BLaER1 treated with 17β-estradiol and CSF1 and Interleukin-3, amounts not matched to agents 10 nM and 100 nM (cell line): ENCODE measurements around the gene CLDN7.

ENCODE experiments used
- H3K27ac ChIP-seq, 11 experiments: shearing (Covaris generic); formaldehyde crosslinking; 2 replicates each; pipeline ENCODE4 v1.8.1; 2022
- H3K27me3 ChIP-seq, 11 experiments: shearing (Covaris generic); formaldehyde crosslinking; 2 replicates each; pipeline ENCODE4 v1.8.1; 2022
- H3K36me3 ChIP-seq, 11 experiments: shearing (Covaris generic); formaldehyde crosslinking; 2 replicates each; pipeline ENCODE4 v1.8.1; 2022
- H3K4me1 ChIP-seq, 10 experiments: shearing (Covaris generic); formaldehyde crosslinking; 2 replicates each; pipeline ENCODE4 v1.8.1; 2022
- H3K4me2 ChIP-seq, 11 experiments: shearing (Covaris generic); formaldehyde crosslinking; 2 replicates each; pipeline ENCODE4 v1.8.1; 2022
- H3K4me3 ChIP-seq, 10 experiments: shearing (Covaris generic); formaldehyde crosslinking; 2 replicates each; pipeline ENCODE4 v1.8.1; 2022
- H3K9ac ChIP-seq, 11 experiments: shearing (Covaris generic); formaldehyde crosslinking; 2 replicates each; pipeline ENCODE4 v1.8.1; 2022
- H3K9me3 ChIP-seq, 11 experiments: shearing (Covaris generic); formaldehyde crosslinking; replicated peaks in 1 of 11; 2 replicates each; pipeline ENCODE4 v1.8.1; 2022
- H4K20me1 ChIP-seq, 11 experiments: shearing (Covaris generic); formaldehyde crosslinking; 2 replicates each; pipeline ENCODE4 v1.8.1; 2022
- Cebpa-rat ChIP-seq, 11 experiments: shearing (Covaris generic); IDR thresholded peaks; 2 replicates each; pipeline ENCODE4 v1.8.1; 2022

Gene CLDN7

DNA sequence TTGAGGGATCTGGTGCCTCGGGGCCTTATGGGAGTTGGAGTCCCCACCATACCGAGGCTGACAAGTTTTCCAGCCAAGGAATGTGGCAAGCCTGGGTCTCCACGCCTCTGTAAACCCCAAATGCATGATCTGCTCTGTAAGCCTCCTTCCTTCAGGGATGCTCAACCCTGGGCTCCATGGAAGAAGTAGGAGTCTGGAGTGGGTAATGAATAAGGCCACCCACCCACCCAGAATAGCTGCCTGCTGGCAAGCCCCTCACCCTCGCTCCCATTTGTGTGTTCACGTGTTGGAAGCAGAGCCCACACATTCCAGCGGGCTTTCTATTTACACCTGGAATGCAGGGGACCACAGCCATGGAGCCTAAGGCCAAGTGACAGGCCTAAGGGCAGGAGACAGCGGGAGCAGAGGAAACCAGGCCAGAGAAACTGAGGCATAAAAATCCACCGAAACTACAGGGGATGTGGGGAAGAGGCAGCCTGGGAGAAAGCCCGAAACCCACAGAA, 47.1 kb downstream of the CLDN7 start:
- Histone ChIP-seq H3K27me3 (no peaks in the 10 kb centered on the region), H3K27ac (peak overlapping the region in 9 of 11 experiments; percentile 60 to 87 (median 80); a peak in 19 of 22 replicates), H3K9me3 (no peaks in the 10 kb centered on the region), H4K20me1 (peaks cover 16 to 65% (median 42%) of the 10 kb centered on the region in 11 experiments; a peak in 19 of 22 replicates), H3K9ac (peak overlapping the region; percentile 28 to 79 (median 71); a peak in 20 of 22 replicates), H3K36me3 (peaks cover 0 to 7% (median 0%) of the 10 kb centered on the region in 11 experiments; a peak in 3 of 22 replicates), H3K4me1 (peaks cover 54 to 73% (median 67%) of the 10 kb centered on the region in 10 experiments), H3K4me2 (peak overlapping the region; percentile 94 to 100 (median 99)), H3K4me3 (peak overlapping the region; percentile 53 to 82 (median 64))
- no peak for TF ChIP-seq Cebpa-rat (IDR thresholded peaks at IDR 0.05)

DNA sequence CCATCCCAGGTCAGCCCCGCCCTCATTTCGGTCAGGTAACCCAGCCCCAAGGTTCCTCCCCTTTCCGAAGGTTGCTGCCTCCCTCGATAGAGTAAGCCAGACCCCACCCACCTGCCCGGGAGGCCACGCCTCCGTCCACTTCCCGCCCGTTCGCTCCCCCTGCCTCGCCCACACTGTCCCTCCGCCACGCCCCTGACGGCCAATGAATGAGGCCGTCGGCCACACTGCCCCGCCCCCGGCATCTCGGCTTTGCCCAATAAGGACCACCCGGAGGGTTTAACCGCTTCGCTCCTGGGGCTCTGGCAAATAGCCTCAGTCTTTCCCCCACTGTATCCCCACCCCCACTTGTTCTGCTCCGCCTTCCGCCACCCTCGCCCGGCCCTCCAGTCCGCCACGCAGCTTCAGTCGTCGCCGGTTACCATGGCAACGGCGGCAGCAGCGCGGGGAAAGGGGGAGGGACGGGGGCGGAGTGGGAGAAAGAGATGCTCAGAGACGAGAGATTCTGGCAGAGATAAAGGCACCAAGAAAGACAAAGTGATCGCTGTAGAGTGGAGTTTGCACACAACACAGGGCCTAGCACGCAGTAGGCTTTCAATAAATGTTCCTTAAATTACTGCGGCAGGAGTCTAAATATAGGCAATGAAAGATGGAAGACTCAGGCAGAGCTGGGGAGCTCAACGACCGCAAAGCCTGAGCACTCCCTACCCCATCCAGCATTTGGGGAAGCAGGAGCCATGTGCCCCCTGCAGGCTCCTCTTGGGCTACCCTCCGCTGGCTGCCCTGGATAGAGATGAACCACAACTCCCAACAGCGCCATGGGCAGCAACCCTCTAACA, 47.8 kb downstream of the CLDN7 start:
- Histone ChIP-seq H3K27ac (peak overlapping the region; percentile 38 to 87 (median 80); a peak in 21 of 22 replicates), H3K4me3 (peak overlapping the region; percentile 53 to 82 (median 64)), H3K9me3 (no peaks in the 10 kb centered on the region), H3K4me2 (peak overlapping the region; percentile 94 to 100 (median 99)), H4K20me1 (peaks cover 16 to 69% (median 48%) of the 10 kb centered on the region in 11 experiments; a peak in 19 of 22 replicates), H3K4me1 (peaks cover 58 to 73% (median 66%) of the 10 kb centered on the region in 10 experiments), H3K36me3 (peaks cover 0 to 10% (median 0%) of the 10 kb centered on the region in 11 experiments; a peak in 4 of 22 replicates), H3K9ac (peak overlapping the region; percentile 58 to 79 (median 71); a peak in 21 of 22 replicates), H3K27me3 (no peaks in the 10 kb centered on the region)
- TF ChIP-seq Cebpa-rat (IDR thresholded peaks at IDR 0.05): no peak

DNA sequence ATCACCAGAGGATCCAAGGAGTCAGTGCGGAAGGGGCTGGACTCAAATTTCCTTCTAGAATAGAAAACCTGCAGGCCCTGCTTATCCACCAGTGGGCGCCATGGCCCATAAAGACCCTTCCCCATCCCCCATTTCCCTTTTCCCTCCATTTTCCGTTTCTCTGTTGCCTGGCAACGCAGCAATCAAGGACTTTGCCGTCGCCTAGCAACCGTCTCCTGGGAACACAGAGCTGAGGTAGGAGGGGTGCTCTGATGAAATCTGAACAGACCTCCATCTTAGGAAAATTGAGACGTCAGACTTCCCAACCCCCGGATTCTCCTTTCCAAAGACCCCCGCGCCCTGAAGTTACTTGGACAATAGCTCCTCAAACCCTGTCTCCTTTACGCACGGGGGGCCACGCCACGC, 48.4 kb downstream of the CLDN7 start:
- peaks cover 58 to 73% (median 62%) of the 10 kb centered on the region in 10 experiments for H3K4me1 ChIP-seq
- peak overlapping the region; percentile 52 to 82 (median 64) for H3K4me3 ChIP-seq
- H3K27ac ChIP-seq: peak overlapping the region; percentile 38 to 87 (median 80); a peak in 21 of 22 replicates

DNA sequence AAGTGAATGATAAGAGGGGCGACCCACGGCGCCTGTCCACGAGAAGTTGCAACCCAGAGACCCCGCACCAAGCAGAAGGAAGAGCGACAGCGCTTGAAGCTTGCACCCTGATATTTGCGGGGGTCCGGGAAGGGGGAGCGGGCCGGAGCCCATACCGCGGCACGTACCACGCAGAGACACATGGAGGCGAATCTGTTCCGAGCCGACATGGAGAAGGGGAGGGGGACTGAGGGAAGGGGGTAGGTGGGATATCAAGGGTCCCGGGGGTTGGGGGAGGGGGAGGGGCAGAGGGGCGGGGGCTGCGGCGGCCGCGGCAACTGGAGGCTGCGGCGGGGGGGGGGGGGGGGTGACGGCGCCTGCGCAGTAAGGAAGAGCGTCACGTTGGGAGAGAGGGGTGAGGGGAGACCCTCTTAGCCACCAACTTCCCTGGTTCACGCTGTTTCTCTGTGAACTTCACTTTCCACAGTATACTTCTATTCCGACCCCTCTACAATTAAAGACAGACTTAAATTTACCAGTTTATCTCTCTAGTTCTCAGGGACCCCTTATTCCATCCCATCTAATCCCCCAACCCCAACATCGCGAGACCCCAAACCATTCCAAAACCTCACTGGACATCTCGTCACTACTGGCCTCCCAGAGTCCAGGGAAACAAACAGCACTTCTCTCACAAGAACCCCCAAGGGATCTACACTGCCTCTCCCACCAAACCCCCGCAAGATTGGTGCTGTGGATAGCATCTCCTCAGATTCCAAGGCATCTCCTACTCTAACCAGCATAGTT, 50.6 kb downstream of the CLDN7 start:
- Histone ChIP-seq H3K9ac (peak overlapping the region in 7 of 11 experiments; percentile 20 to 46 (median 36); a peak in 9 of 22 replicates), H3K4me3 (no peak overlapping the region), H3K36me3 (peaks cover 0 to 25% (median 0%) of the 10 kb centered on the region in 11 experiments; a peak in 6 of 22 replicates), H3K27ac (peak overlapping the region in 2 of 11 experiments; percentile 25 to 45; a peak in 2 of 22 replicates), H3K4me1 (peaks cover 44 to 75% (median 65%) of the 10 kb centered on the region in 10 experiments), H3K9me3 (no peaks in the 10 kb centered on the region), H4K20me1 (peaks cover 20 to 97% (median 71%) of the 10 kb centered on the region in 11 experiments; a peak in 19 of 22 replicates), H3K4me2 (peak overlapping the region; percentile 21 to 99 (median 63); a peak in 21 of 22 replicates), H3K27me3 (no peaks in the 10 kb centered on the region)
- TF ChIP-seq Cebpa-rat (IDR thresholded peaks at IDR 0.05): no peak

More for the DNA sequence above, 48.4 kb downstream of the CLDN7 start:
- H3K4me2 ChIP-seq: peak overlapping the region; percentile 79 to 100 (median 99)
- H3K9me3 ChIP-seq: no peaks in the 10 kb centered on the region
- peak in 2 of 11 experiments; percentile 33 to 50; a peak in 3 of 22 replicates for TF ChIP-seq Cebpa-rat (IDR thresholded peaks at IDR 0.05)
- peaks cover 16 to 76% (median 55%) of the 10 kb centered on the region in 11 experiments; a peak in 19 of 22 replicates for H4K20me1 ChIP-seq
- no peaks in the 10 kb centered on the region for H3K27me3 ChIP-seq
- H3K9ac ChIP-seq: peak overlapping the region in 10 of 11 experiments; percentile 58 to 79 (median 72); a peak in 21 of 22 replicates
- peaks cover 0 to 16% (median 0%) of the 10 kb centered on the region in 11 experiments; a peak in 6 of 22 replicates for H3K36me3 ChIP-seq
